NCI-H2171 (cell line): Measurements from ENCODE around the gene NHEJ1.

Source experiments
- DNase-seq: peaks from one replicate; lab custom pipeline; 2025; lab: John Stamatoyannopoulos, UW

NHEJ1 gene

DNA sequence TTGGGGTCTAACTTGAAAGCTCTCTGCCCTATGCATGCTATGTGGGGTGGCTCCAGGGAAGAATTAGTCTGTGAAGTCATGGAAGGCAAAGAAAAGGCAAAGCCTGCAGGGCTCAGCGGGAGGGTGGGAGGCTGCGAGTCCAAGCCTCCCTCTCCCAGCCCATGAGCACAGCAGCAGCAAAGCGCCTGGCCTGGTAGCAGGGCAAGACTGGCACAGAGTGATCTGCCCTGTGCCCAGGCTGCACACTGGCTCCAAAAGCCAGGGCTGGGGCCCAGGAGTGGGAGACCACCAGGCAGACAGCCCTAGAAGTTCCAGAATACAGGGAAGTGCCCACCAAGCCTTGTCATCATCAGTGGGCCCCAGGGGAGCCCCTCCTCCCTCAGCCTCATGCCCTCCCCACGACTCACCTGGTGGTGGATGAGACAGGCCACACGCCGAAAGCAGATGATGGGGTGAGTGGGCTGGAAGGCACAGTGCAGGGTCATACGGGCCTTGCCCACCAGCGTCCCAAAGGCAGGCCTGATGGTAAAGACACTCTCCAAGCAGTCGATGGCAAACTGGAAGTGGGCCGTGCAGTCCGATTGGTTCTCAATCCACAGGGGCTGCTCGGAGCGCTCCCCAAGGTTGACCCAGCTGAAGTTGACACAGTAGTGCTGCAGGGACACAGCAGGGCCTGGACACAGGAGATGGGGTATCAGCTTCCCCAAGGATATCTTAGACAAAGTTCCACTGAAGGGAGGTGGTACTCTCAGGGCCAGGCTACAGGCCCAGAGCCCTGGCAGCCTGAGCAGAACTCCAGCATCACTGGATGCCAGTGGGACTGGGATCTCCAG lies 131.4 kb downstream of the NHEJ1 start:
- no peak for DNase-seq

GRCh38 chr2:219028141-219028540 lies 132.5 kb downstream of the NHEJ1 start:
- no peak for DNase-seq

GRCh38 chr2:219027511-219028055 lies 133.0 kb downstream of the NHEJ1 start:
- DNase-seq, result no peak

- no peak for DNase-seq
Observed at GRCh38 chr2:219026946-219027345, 133.7 kb downstream of the NHEJ1 start.

GRCh38 chr2:219025637-219026585 lies 134.7 kb downstream of the NHEJ1 start:
- no peak for DNase-seq
